Gastrocnemius medialis (tissue), 4 donors: ENCODE measurements around the gene PSPH. TPM values are rescaled to one million over a fixed set of nuclear protein-coding genes. Genes with fewer than 3 reads are reported as not detected.

Experiments used
- ATAC-seq, 2 donors: fragments of 150-250 bp; one replicate each; pipeline ENCODE4 v1.9.1; 2016
- DNase-seq, 2 donors: peaks; one replicate each; pipeline ENCODE4 v3.0.0-alpha.2; 2019
- H3K27ac ChIP-seq, 4 donors: fragments of 200-600 bp; sonication (generic); 1 replicate in 1 of 4; 2 replicates in 3 of 4; pipeline ENCODE4 v1.5.1; 2016 to 2018; ENCODE audit warnings: mild to moderate bottlenecking in 2 of 4, moderate library complexity in 1 of 4
- H3K27me3 ChIP-seq, 3 donors: fragments of 200-600 bp; sonication (generic) in 2 of 3; 1 replicate in 1 of 3; 2 replicates in 2 of 3; pipeline versions ENCODE4 v1.5.1 to v1.6.0; 2016 to 2019; ENCODE audit warnings: mild to moderate bottlenecking in 1 of 3, moderate library complexity in 1 of 3
- H3K36me3 ChIP-seq, 2 donors: fragments of 200-600 bp; sonication (generic) in 1 of 2; one replicate each; pipeline ENCODE4 v1.5.1; 2017 to 2018
- H3K4me1 ChIP-seq, 2 donors: fragments of 200-600 bp; sonication (generic) in 1 of 2; one replicate each; pipeline ENCODE4 v1.5.1; 2016 to 2017; ENCODE audit warnings: mild to moderate bottlenecking in 2 of 2
- H3K4me3 ChIP-seq, 4 donors: fragments of 200-600 bp; sonication (generic) in 3 of 4; 1 replicate in 1 of 4; 2 replicates in 3 of 4; pipeline ENCODE4 v1.5.1; 2016 to 2019; ENCODE audit warnings: mild to moderate bottlenecking in 2 of 4
- H3K9me3 ChIP-seq, 3 donors: fragments of 200-600 bp; sonication (generic) in 2 of 3; 1 replicate in 1 of 3; 2 replicates in 2 of 3; pipeline ENCODE4 v1.5.1; 2016 to 2019
- CTCF ChIP-seq, 5 experiments: fragments of 450-650 bp in 3 of 5; fragments of 200-600 bp in 2 of 5; sonication (generic) in 2 of 5; IDR thresholded peaks in 4 of 5; conservative IDR thresholded peaks in 1 of 5; 1 replicate in 4 of 5; 2 replicates in 1 of 5; pipeline ENCODE4 v1.5.1; 2016 to 2019; ENCODE audit warnings: antibody characterized with exemption in 5 of 5, mild to moderate bottlenecking in 3 of 5, moderate library complexity in 3 of 5
- POLR2A ChIP-seq, 2 donors: fragments of 450-650 bp; IDR thresholded peaks; one replicate each; pipeline ENCODE4 v1.6.1; 2017; ENCODE audit warnings: antibody characterized with exemption in 2 of 2, mild to moderate bottlenecking in 2 of 2, moderate library complexity in 2 of 2
- in situ Hi-C, 4 donors: fragments of 200-750 bp; cut with MboI; loops; one replicate each; pipeline versions ENCODE4 v1.15.0 to v1.8.0; 2017; ENCODE audit warnings: low sequenced_read_pairs in 4 of 4
- intact Hi-C: fragments of 100-400 bp; cut with DNase I; formaldehyde crosslinking; loops from one replicate; pipeline ENCODE4 v1.15.1; 2023; ENCODE audit warnings: low total_unique reads
- total RNA-seq, 4 donors: library from RNA; depleted of rRNA; stranded (reverse); fragments of >200 nt; gene quantifications; one replicate each; pipeline versions ENCODE4 v1.1.0 to v1.2.3, GENCODE V29; 2016

PSPH gene
- total RNA-seq, 4 donors from 2014 or later = 2.1 to 4.7 (median 3.9) TPM

- peak overlapping the region; percentile 96 to 98 (median 97) for H3K27ac ChIP-seq
- H3K4me1 ChIP-seq = peaks cover 74 to 91% of the 10 kb centered on the region in 2 donors
- TF ChIP-seq CTCF (IDR thresholded peaks at IDR 0.05 in 4 of 5, conservative IDR thresholded peaks at IDR 0.05 in 1 of 5) (no peak), POLR2A (IDR thresholded peaks at IDR 0.05) (no peak)
- intact Hi-C loops = loop anchor here (2.0 to 5.0 kb wide), 2 partner anchors 112 to 418 kb away; no protein-coding TSS in a partner anchor
- no peaks in the 10 kb centered on the region for H3K9me3 ChIP-seq
- peak; percentile 68 to 72 for ATAC-seq
- no peaks in the 10 kb centered on the region for H3K36me3 ChIP-seq
- in situ Hi-C loops = loop anchor here in 2 of 4 donors (10.0 to 25.0 kb wide), 3 partner anchors 92 to 333 kb away; partner anchors contain the start of genes CCT6A (in 1 of the 2), PSPH (in 1 of the 2) and SUMF2 (in 1 of the 2)
- peak; percentile 76 to 89 for DNase-seq
- no peaks in the 10 kb centered on the region for H3K27me3 ChIP-seq
- peak overlapping the region in 2 of 4 donors; percentile 38 to 40 for H3K4me3 ChIP-seq
These were observed 80.7 kb downstream of the PSPH start for GRCh38 chr7:55970561-55970960.

GRCh38 chr7:55969391-55969790, 81.9 kb downstream of the PSPH start:
- TF ChIP-seq CTCF (IDR thresholded peaks at IDR 0.05 in 4 of 5, conservative IDR thresholded peaks at IDR 0.05 in 1 of 5) (no peak), POLR2A (IDR thresholded peaks at IDR 0.05) (peak; percentile 32 to 64)
- intact Hi-C loops = loop anchor here (10.0 kb wide), 1 partner anchor 395 kb away; the partner anchor contains the start of gene VOPP1
- in situ Hi-C loops = loop anchor here in 2 of 4 donors (25.0 kb wide), 2 partner anchors 93 to 332 kb away; partner anchors contain the start of genes CCT6A (in 1 of the 2), PSPH (in 1 of the 2) and SUMF2 (in 1 of the 2)
- Histone ChIP-seq H3K4me1 (peaks cover 74 to 84% of the 10 kb centered on the region in 2 donors), H3K4me3 (no peak overlapping the region), H3K36me3 (no peaks in the 10 kb centered on the region), H3K27ac (peak overlapping the region; percentile 96 to 98 (median 97)), H3K27me3 (no peaks in the 10 kb centered on the region), H3K9me3 (no peaks in the 10 kb centered on the region)
- DNase-seq = peak; percentile 46 to 68
- ATAC-seq = no peak

GRCh38 chr7:55966851-55967250, 84.4 kb downstream of the PSPH start:
- peak overlapping the region; percentile 96 to 98 (median 97) for H3K27ac ChIP-seq
- TF ChIP-seq POLR2A (IDR thresholded peaks at IDR 0.05) = peak; percentile 14 to 51
- no peak for TF ChIP-seq CTCF (IDR thresholded peaks at IDR 0.05 in 4 of 5, conservative IDR thresholded peaks at IDR 0.05 in 1 of 5)
- peak in 1 of 2 donors; percentile 39 for ATAC-seq
- H3K4me3 ChIP-seq = peak overlapping the region in 3 of 4 donors; percentile 69 to 71 (median 71)
- DNase-seq = peak; percentile 56 to 82
- no peaks in the 10 kb centered on the region for H3K27me3 ChIP-seq
- peaks cover 60 to 68% of the 10 kb centered on the region in 2 donors for H3K4me1 ChIP-seq
- intact Hi-C loops (loop anchor here (10.0 kb wide), 1 partner anchor 392 kb away; the partner anchor contains the start of gene VOPP1), in situ Hi-C loops (loop anchor here in 2 of 4 donors (25.0 kb wide), 2 partner anchors 95 to 330 kb away; partner anchors contain the start of genes CCT6A (in 1 of the 2), PSPH (in 1 of the 2) and SUMF2 (in 1 of the 2))
- H3K9me3 ChIP-seq = no peaks in the 10 kb centered on the region
- H3K36me3 ChIP-seq = no peaks in the 10 kb centered on the region

GRCh38 chr7:55965805-55966421, 85.3 kb downstream of the PSPH start:
- in situ Hi-C loops = loop anchor here in 2 of 4 donors (25.0 kb wide), 2 partner anchors 96 to 329 kb away; partner anchors contain the start of genes CCT6A (in 1 of the 2), PSPH (in 1 of the 2) and SUMF2 (in 1 of the 2)
- Histone ChIP-seq H3K4me3 (peak overlapping the region; percentile 68 to 71 (median 70)), H3K27ac (peak overlapping the region; percentile 96 to 98 (median 97)), H3K9me3 (no peaks in the 10 kb centered on the region), H3K4me1 (peaks cover 52 to 59% of the 10 kb centered on the region in 2 donors), H3K36me3 (no peaks in the 10 kb centered on the region), H3K27me3 (no peaks in the 10 kb centered on the region)
- DNase-seq (peak; percentile 83 to 89), ATAC-seq (peak; percentile 45 to 56)
- intact Hi-C loops = loop anchor here (10.0 kb wide), 1 partner anchor 391 kb away; the partner anchor contains the start of gene VOPP1
- TF ChIP-seq CTCF (IDR thresholded peaks at IDR 0.05 in 4 of 5, conservative IDR thresholded peaks at IDR 0.05 in 1 of 5) = no peak
- TF ChIP-seq POLR2A (IDR thresholded peaks at IDR 0.05) = peak in 1 of 2 donors; percentile 64
